Esophagus muscularis mucosa (tissue), 4 donors: ENCODE data around the gene CAPN7. TPM values are rescaled to one million over a fixed set of nuclear protein-coding genes. Genes with fewer than 3 reads are reported as not detected.

Experiments
- DNase-seq: peaks from one replicate; pipeline ENCODE4 v3.0.0-alpha.2; 2017; ENCODE audit errors: extremely low spot score
- H3K27ac ChIP-seq, 4 donors: fragments of 200-600 bp; sonication (generic); replicated peaks in 1 of 4; 1 replicate in 3 of 4; 2 replicates in 1 of 4; pipeline ENCODE4 v1.5.1; 2016 to 2019; ENCODE audit warnings: mild to moderate bottlenecking in 1 of 4
- H3K27me3 ChIP-seq, 4 donors: fragments of 200-600 bp; sonication (generic); one replicate each; pipeline versions ENCODE4 v1.5.1 to v1.6.0; 2016 to 2019
- H3K36me3 ChIP-seq, 4 donors: fragments of 200-600 bp; sonication (generic); one replicate each; pipeline ENCODE4 v1.5.1; 2016 to 2019
- H3K4me1 ChIP-seq, 4 donors: fragments of 200-600 bp; sonication (generic); one replicate each; pipeline ENCODE4 v1.5.1; 2016 to 2019
- H3K4me3 ChIP-seq, 4 donors: fragments of 200-600 bp; sonication (generic); 1 replicate in 2 of 4; 2 replicates in 2 of 4; pipeline ENCODE4 v1.5.1; 2016 to 2019; ENCODE audit warnings: mild to moderate bottlenecking in 4 of 4, moderate library complexity in 1 of 4
- H3K9me3 ChIP-seq, 4 donors: fragments of 200-600 bp; sonication (generic); 1 replicate in 3 of 4; 2 replicates in 1 of 4; pipeline ENCODE4 v1.5.1; 2016 to 2019
- EP300 ChIP-seq: sonication (generic); formaldehyde crosslinking; IDR thresholded peaks from one replicate; pipeline ENCODE4 v1.6.1; 2017; ENCODE audit warnings: antibody characterized with exemption
- POLR2A ChIP-seq: fragments of 450-650 bp; IDR thresholded peaks from one replicate; pipeline ENCODE4 v1.6.1; 2017; ENCODE audit warnings: antibody characterized with exemption, moderate library complexity, mild to moderate bottlenecking, low read depth
- POLR2AphosphoS5 ChIP-seq, 2 donors: sonication (generic); formaldehyde crosslinking; IDR thresholded peaks; one replicate each; pipeline ENCODE4 v1.6.1; 2017; ENCODE audit warnings: antibody characterized with exemption in 2 of 2
- WGBS: methylation state at CpG from one replicate; pipeline ENCODE4 v1.1.5; 2018; 5-methylcytosine and 5-hydroxymethylcytosine counted together
- intact Hi-C: fragments of 100-400 bp; cut with DNase I; formaldehyde crosslinking; loops from one replicate; pipeline ENCODE4 v1.15.1; 2023
- total RNA-seq, 4 donors: library from RNA; depleted of rRNA; stranded (reverse); fragments of >200 nt; gene quantifications; one replicate each; pipeline versions ENCODE4 v1.1.0 to v1.2.1, GENCODE V29; 2016
- TF ChIP-seq, protein P1 (sequence below), 3 experiments: fragments of 200-600 bp in 2 of 3; fragments of 450-650 bp in 1 of 3; sonication (generic) in 2 of 3; IDR thresholded peaks; one replicate each; pipeline ENCODE4 v1.5.1; 2017 to 2019; ENCODE audit warnings: antibody characterized with exemption in 3 of 3, mild to moderate bottlenecking in 2 of 3, moderate library complexity in 1 of 3

The CAPN7 gene
- total RNA-seq, 4 donors from 2014 or later: 33.0 to 52.0 (median 43.3) TPM

DNA sequence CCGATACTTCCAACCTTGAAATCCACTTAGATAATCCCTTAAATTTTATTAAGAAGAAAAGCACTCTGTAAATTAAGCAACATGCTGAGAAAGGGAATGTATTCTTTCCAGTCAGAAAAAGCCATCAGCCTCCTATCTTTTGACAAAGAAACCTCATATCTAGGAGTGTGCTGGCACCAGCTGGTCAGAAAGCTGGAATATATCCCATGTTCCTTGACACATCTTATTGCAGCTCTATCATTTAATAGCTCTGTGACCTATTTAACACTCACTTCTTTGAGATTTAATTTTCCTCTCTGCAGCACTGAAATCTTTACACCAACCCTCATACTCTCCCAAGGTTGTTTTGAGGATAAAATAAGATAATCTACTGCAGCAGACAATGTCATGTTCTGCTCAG, 30.4 kb upstream of the CAPN7 start:
- Histone ChIP-seq H3K4me3 (no peak overlapping the region), H3K27ac (no peak overlapping the region), H3K4me1 (peaks cover 0 to 19% (median 19%) of the 10 kb centered on the region in 4 donors), H3K36me3 (no peaks in the 10 kb centered on the region), H3K27me3 (no peaks in the 10 kb centered on the region), H3K9me3 (no peaks in the 10 kb centered on the region)
- intact Hi-C loops: no loop called here
- WGBS: 100% methylated on average over 1 of the region's 1 CpG
- TF ChIP-seq EP300 (no peak), POLR2A (no peak), POLR2AphosphoS5 (IDR thresholded peaks at IDR 0.05) (no peak)
- TF ChIP-seq, protein P1, sequence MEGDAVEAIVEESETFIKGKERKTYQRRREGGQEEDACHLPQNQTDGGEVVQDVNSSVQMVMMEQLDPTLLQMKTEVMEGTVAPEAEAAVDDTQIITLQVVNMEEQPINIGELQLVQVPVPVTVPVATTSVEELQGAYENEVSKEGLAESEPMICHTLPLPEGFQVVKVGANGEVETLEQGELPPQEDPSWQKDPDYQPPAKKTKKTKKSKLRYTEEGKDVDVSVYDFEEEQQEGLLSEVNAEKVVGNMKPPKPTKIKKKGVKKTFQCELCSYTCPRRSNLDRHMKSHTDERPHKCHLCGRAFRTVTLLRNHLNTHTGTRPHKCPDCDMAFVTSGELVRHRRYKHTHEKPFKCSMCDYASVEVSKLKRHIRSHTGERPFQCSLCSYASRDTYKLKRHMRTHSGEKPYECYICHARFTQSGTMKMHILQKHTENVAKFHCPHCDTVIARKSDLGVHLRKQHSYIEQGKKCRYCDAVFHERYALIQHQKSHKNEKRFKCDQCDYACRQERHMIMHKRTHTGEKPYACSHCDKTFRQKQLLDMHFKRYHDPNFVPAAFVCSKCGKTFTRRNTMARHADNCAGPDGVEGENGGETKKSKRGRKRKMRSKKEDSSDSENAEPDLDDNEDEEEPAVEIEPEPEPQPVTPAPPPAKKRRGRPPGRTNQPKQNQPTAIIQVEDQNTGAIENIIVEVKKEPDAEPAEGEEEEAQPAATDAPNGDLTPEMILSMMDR (IDR thresholded peaks at IDR 0.05): no peak
- DNase-seq: no peak

GRCh38 chr3:15180042-15180611, 25.9 kb upstream of the CAPN7 start:
- no peak for DNase-seq
- intact Hi-C loops: no loop called here
- Histone ChIP-seq H3K27me3 (no peaks in the 10 kb centered on the region), H3K4me1 (peaks cover 0 to 18% (median 15%) of the 10 kb centered on the region in 4 donors), H3K36me3 (no peaks in the 10 kb centered on the region), H3K9me3 (no peaks in the 10 kb centered on the region), H3K4me3 (peak overlapping the region in 1 of 4 donors; percentile 1), H3K27ac (no peak overlapping the region)
- 30% methylated on average over 6 of the region's 6 CpGs for WGBS
- TF ChIP-seq POLR2A: no peak
- TF ChIP-seq POLR2AphosphoS5 (IDR thresholded peaks at IDR 0.05): no peak
- TF ChIP-seq, protein P1 (IDR thresholded peaks at IDR 0.05): no peak
- TF ChIP-seq EP300: no peak

- no peak overlapping the region for H3K27ac ChIP-seq
- TF ChIP-seq, protein P1 (IDR thresholded peaks at IDR 0.05): no peak
- TF ChIP-seq POLR2AphosphoS5 (IDR thresholded peaks at IDR 0.05) (no peak), POLR2A (no peak), EP300 (no peak)
- no peaks in the 10 kb centered on the region for H3K27me3 ChIP-seq
- no peak for DNase-seq
- H3K36me3 ChIP-seq: no peaks in the 10 kb centered on the region
- H3K4me3 ChIP-seq: no peak overlapping the region
- no peaks in the 10 kb centered on the region for H3K9me3 ChIP-seq
- peaks cover 0 to 18% (median 15%) of the 10 kb centered on the region in 4 donors for H3K4me1 ChIP-seq
- WGBS: 67% methylated on average over 1 of the region's 1 CpG
- intact Hi-C loops: no loop called here
Measured at GRCh38 chr3:15181511-15181910, 24.5 kb upstream of the CAPN7 start.

- no peaks in the 10 kb centered on the region for H3K27me3 ChIP-seq
- no peak overlapping the region for H3K4me3 ChIP-seq
- H3K27ac ChIP-seq: no peak overlapping the region
- 76% methylated on average over 1 of the region's 1 CpG for WGBS
- no peak for DNase-seq
- no peaks in the 10 kb centered on the region for H3K36me3 ChIP-seq
- H3K4me1 ChIP-seq: peaks cover 0 to 18% (median 15%) of the 10 kb centered on the region in 4 donors
- H3K9me3 ChIP-seq: no peaks in the 10 kb centered on the region
- intact Hi-C loops: no loop called here
- no peak for TF ChIP-seq POLR2AphosphoS5 (IDR thresholded peaks at IDR 0.05)
- TF ChIP-seq EP300: no peak
- TF ChIP-seq POLR2A: no peak
- TF ChIP-seq, protein P1 (IDR thresholded peaks at IDR 0.05): no peak
Measured at GRCh38 chr3:15181963-15182362, 24.1 kb upstream of the CAPN7 start.

DNA sequence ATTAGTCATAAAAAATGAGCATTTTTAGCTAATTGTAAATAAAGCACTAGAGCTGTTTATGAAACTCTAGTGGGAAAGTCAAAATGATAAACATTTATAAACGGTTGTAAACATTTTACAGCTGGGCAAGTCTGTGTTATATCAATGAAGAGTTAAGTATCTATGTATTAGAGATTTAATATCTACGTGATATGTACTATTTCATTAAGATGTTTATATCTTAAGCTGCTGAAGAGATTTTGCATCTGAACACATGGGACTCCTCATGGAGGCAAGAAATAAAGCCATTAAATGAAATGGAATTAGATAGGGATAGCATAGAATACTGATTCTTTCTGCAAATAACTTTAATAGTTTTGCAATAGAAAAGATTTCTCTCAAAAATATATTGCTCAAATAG, 23.0 kb upstream of the CAPN7 start:
- H3K4me1 ChIP-seq: peaks cover 0 to 18% (median 15%) of the 10 kb centered on the region in 4 donors
- intact Hi-C loops: no loop called here
- no peaks in the 10 kb centered on the region for H3K9me3 ChIP-seq
- TF ChIP-seq POLR2A (no peak), EP300 (no peak), POLR2AphosphoS5 (IDR thresholded peaks at IDR 0.05) (no peak)
- TF ChIP-seq, protein P1 (IDR thresholded peaks at IDR 0.05): no peak
- no peaks in the 10 kb centered on the region for H3K36me3 ChIP-seq
- H3K4me3 ChIP-seq: no peak overlapping the region
- no peaks in the 10 kb centered on the region for H3K27me3 ChIP-seq
- no peak overlapping the region for H3K27ac ChIP-seq
- DNase-seq: no peak
- 69% methylated on average over 2 of the region's 2 CpGs for WGBS
